Chondrocyte (in vitro differentiated cells): Measurements from ENCODE around the gene ARL4D. TPM values are rescaled to one million over a fixed set of nuclear protein-coding genes. Genes with fewer than 3 reads are reported as not detected.

Experiments used
- DNase-seq: peaks from one replicate; pipeline ENCODE4 v3.0.0; 2021; ENCODE audit warnings: mixed read lengths, low spot score
- H3K27ac Mint-ChIP-seq: one replicate; pipeline ENCODE4 v1.8.0; 2021; ENCODE audit warnings: mild to moderate bottlenecking, moderate library complexity, mixed read lengths; ENCODE audit not compliant: unreplicated experiment
- H3K27me3 Mint-ChIP-seq: 2 replicates; pipeline ENCODE4 v1.8.0; 2021; ENCODE audit warnings: low read depth, mixed read lengths
- H3K36me3 Mint-ChIP-seq: 2 replicates; pipeline ENCODE4 v1.8.0; 2021; ENCODE audit warnings: low read depth, mixed read lengths
- H3K4me1 Mint-ChIP-seq: 2 replicates; pipeline ENCODE4 v1.8.0; 2021; ENCODE audit warnings: low read depth, mild to moderate bottlenecking, mixed read lengths
- H3K4me3 Mint-ChIP-seq: one replicate; pipeline ENCODE4 v1.8.0; 2021; ENCODE audit warnings: mild to moderate bottlenecking, moderate library complexity, mixed read lengths; ENCODE audit not compliant: unreplicated experiment
- H3K9me3 Mint-ChIP-seq: 2 replicates; pipeline ENCODE4 v1.8.0; 2021; ENCODE audit warnings: low read depth, mixed read lengths
- total RNA-seq: library from RNA; stranded (reverse); gene quantifications from 3 replicates; pipeline ENCODE4 v1.2.1, GENCODE V29; 2021
- TF ChIP-seq, protein P1 (sequence below): fragments of 200-600 bp; sonication (generic); IDR thresholded peaks from 2 replicates; pipeline ENCODE4 v1.5.0; 2021; ENCODE audit warnings: antibody characterized with exemption, mild to moderate bottlenecking, moderate library complexity

ARL4D gene
- total RNA-seq, 1 donor from 2014 or later, result 37.5 TPM

DNA sequence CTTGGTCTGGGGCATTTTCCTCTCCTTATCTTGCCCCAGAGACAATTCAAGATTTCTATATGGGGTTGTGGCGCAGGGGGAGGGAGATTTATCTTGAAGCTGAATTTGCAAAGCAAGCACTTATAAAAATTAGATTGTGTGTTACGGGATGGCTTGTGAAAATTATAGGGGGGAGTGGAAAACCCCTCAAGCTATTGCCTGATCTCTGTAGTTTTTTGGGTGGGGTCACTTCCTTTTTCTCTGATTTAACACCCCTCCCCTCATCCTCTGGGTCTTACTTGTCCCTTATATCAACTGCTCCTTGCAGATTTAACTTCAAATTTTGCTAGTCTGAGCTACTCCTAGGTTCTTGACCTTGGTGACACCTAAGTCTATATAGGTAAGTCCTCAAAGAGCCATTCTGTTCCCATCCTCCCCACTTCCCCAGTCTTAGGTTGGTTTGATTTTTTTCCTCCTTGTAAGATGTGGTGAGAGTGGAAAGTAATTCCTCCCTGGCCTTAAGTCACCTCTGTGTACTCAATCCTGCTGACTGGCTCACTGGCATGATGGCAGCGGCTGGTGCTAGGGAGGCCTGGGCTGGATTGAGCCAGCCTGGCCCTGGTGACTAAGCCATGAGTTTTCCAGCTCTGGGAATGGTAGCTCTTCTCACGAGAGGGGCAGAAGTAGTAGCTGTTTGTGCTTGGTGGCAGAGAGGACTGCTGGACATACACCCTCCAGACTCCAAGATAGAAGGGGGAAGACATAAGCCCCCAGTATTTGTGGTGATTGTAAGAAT is 2.3 kb downstream of the ARL4D start:
- Mint-ChIP-seq H3K36me3 (peaks cover 11% of the 10 kb centered on the region), H3K4me3 (peak overlapping the region; percentile 88), H3K9me3 (no peaks in the 10 kb centered on the region), H3K4me1 (peaks cover 54% of the 10 kb centered on the region), H3K27me3 (no peaks in the 10 kb centered on the region), H3K27ac (peak overlapping the region; percentile 95)
- TF ChIP-seq, protein P1, sequence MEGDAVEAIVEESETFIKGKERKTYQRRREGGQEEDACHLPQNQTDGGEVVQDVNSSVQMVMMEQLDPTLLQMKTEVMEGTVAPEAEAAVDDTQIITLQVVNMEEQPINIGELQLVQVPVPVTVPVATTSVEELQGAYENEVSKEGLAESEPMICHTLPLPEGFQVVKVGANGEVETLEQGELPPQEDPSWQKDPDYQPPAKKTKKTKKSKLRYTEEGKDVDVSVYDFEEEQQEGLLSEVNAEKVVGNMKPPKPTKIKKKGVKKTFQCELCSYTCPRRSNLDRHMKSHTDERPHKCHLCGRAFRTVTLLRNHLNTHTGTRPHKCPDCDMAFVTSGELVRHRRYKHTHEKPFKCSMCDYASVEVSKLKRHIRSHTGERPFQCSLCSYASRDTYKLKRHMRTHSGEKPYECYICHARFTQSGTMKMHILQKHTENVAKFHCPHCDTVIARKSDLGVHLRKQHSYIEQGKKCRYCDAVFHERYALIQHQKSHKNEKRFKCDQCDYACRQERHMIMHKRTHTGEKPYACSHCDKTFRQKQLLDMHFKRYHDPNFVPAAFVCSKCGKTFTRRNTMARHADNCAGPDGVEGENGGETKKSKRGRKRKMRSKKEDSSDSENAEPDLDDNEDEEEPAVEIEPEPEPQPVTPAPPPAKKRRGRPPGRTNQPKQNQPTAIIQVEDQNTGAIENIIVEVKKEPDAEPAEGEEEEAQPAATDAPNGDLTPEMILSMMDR, result no peak
- peak; percentile 57 for DNase-seq

DNA sequence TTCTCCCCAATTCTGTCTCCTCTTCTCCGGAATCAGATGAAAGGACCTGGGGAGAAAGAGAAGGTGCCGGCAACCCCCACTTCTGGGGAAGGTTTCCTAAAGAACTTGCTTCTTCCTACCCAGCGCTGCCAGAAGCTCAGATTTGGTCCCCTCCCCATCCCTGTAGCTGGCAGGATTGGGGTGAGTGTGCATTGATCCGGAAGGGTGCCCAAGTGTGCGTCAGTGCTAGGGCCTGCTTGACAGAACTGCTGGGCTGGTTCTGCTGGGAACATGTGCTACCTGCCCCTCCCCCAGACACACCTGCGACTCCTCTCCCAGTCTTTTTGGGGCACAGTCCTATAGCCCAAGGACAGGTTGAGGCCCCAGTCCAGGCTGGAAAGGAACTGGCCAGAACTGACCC is 3.3 kb downstream of the ARL4D start:
- peaks cover 11% of the 10 kb centered on the region for H3K36me3 Mint-ChIP-seq
- no peaks in the 10 kb centered on the region for H3K27me3 Mint-ChIP-seq
- H3K4me3 Mint-ChIP-seq, result peak overlapping the region; percentile 88
- no peaks in the 10 kb centered on the region for H3K9me3 Mint-ChIP-seq
- peak overlapping the region; percentile 95 for H3K27ac Mint-ChIP-seq
- TF ChIP-seq, protein P1, result no peak
- H3K4me1 Mint-ChIP-seq, result peaks cover 60% of the 10 kb centered on the region
- no peak for DNase-seq

GRCh38 chr17:43402567-43402966 is 3.8 kb downstream of the ARL4D start:
- H3K4me3 Mint-ChIP-seq, result peak overlapping the region; percentile 52
- TF ChIP-seq, protein P1, result no peak
- H3K9me3 Mint-ChIP-seq, result no peaks in the 10 kb centered on the region
- H3K36me3 Mint-ChIP-seq, result peaks cover 11% of the 10 kb centered on the region
- peak overlapping the region; percentile 95 for H3K27ac Mint-ChIP-seq
- DNase-seq, result no peak
- H3K27me3 Mint-ChIP-seq, result no peaks in the 10 kb centered on the region
- H3K4me1 Mint-ChIP-seq, result peaks cover 65% of the 10 kb centered on the region

- Mint-ChIP-seq H3K36me3 (peaks cover 11% of the 10 kb centered on the region), H3K4me3 (no peak overlapping the region), H3K27me3 (no peaks in the 10 kb centered on the region), H3K9me3 (no peaks in the 10 kb centered on the region), H3K4me1 (peaks cover 64% of the 10 kb centered on the region), H3K27ac (peak overlapping the region; percentile 95)
- TF ChIP-seq, protein P1, result no peak
- DNase-seq, result no peak
Observed at GRCh38 chr17:43403846-43404245, 5.1 kb downstream of the ARL4D start.

DNA sequence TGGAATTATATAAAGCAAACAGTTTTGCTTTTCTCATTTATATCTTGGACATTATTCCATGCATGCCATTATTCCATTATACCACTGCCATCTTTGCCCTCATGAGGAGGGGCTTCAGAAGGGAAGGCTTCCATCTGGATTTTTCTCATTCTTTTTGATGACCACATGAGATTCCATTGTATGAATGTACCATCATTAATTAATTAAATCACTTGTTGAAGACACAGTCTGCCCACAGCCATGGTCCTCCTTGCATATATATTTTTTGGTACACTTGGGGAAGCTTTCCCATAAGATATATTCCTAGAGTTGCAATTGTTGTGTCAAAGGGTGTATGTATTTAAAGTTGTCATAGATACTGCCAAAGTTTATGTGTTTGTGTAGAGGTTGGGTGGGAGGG is 7.1 kb downstream of the ARL4D start:
- no peaks in the 10 kb centered on the region for H3K9me3 Mint-ChIP-seq
- peak overlapping the region; percentile 76 for H3K27ac Mint-ChIP-seq
- no peaks in the 10 kb centered on the region for H3K27me3 Mint-ChIP-seq
- TF ChIP-seq, protein P1, result no peak
- peaks cover 66% of the 10 kb centered on the region for H3K4me1 Mint-ChIP-seq
- DNase-seq, result no peak
- peaks cover 5% of the 10 kb centered on the region for H3K36me3 Mint-ChIP-seq
- H3K4me3 Mint-ChIP-seq, result no peak overlapping the region
